ENCODE results near the gene SCTR. TPM values are rescaled to one million over a fixed set of nuclear protein-coding genes. Genes with fewer than 3 reads are reported as not detected.

Gene SCTR
- polyA plus RNA-seq, 1 experiment = not detected

DNA sequence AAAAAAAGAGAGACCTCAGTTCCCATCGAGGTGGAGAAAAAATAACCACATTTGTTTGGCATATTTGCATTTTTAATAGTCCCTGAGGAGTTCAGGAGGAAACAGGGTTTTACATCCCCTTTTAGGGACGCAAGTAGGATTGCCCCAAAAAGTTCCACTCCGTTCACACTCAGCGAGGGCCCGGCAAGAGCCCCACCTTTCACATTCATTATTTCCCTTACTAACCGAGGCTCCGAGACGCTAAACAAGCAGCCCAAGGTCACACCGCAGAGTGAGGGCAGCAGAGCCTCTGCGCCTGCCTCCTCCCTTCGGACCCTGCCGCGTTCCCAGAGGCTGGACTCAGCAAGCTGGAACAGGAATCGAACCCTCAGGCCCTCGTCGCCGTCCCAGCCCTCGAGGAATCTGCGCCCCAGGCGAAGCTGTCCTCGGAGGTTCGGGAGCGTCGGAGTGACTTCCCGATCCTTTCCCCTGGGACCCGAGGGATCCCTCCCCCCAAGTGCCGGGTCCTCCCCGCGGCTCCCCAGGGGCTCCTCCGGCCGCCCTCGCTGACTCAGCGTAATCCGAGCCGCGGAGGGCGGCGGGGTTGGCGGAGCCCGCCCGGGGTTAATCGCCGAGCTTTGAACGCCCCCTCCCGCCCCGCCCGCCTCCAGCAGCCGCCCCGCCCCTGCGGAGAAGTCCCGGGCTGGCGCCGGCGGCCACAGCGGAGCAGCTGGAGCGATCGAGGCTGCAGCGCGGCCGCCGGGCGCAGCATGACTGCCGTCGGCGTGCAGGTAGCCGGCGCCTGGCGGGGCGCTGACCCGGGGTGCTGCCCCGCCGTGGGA lies 92.9 kb downstream of the SCTR start, which contains the start of gene TMEM37:
Gene TMEM37 (plus strand): TSS at position 700 of the 821 bp plus-strand sequence. CDS start 50 bp downstream, at position 750.
- POLR2A ChIA-PET = no interaction called here

GRCh38 chr2:119430023-119430498 lies 94.2 kb downstream of the SCTR start:
- CTCF ChIA-PET = interaction anchor here (0.8 to 1.9 kb wide), 2 partner anchors 22 to 46 kb away, joined by 3 to 5 read pairs; no protein-coding TSS in a partner anchor
- no peak for DNase-seq (ENCODE audit: low read depth)
- H3K27me3 ChIP-seq (ENCODE audit: control insufficient read depth, insufficient read depth, low read length) = peaks cover 9% of the 10 kb centered on the region

More for the DNA sequence above, 92.9 kb downstream of the SCTR start, which contains the start of gene TMEM37:
- Histone ChIP-seq H3K36me3 (ENCODE audit: control insufficient read depth, insufficient read depth, low read length) (no peaks in the 10 kb centered on the region), H3K4me3 (ENCODE audit: low read depth, low read length) (peak within 1 kb of the TSS; percentile 41), H3K27me3 (ENCODE audit: control insufficient read depth, insufficient read depth, low read length) (peaks cover 10% of the 10 kb centered on the region)
- DNase-seq (ENCODE audit: low read depth) = no peak
- CTCF ChIA-PET = interaction anchor here (0.6 to 1.9 kb wide), 3 partner anchors 21 to 64 kb away, joined by 3 to 5 read pairs (median 3); no protein-coding TSS in a partner anchor
- TF ChIP-seq, protein P1, sequence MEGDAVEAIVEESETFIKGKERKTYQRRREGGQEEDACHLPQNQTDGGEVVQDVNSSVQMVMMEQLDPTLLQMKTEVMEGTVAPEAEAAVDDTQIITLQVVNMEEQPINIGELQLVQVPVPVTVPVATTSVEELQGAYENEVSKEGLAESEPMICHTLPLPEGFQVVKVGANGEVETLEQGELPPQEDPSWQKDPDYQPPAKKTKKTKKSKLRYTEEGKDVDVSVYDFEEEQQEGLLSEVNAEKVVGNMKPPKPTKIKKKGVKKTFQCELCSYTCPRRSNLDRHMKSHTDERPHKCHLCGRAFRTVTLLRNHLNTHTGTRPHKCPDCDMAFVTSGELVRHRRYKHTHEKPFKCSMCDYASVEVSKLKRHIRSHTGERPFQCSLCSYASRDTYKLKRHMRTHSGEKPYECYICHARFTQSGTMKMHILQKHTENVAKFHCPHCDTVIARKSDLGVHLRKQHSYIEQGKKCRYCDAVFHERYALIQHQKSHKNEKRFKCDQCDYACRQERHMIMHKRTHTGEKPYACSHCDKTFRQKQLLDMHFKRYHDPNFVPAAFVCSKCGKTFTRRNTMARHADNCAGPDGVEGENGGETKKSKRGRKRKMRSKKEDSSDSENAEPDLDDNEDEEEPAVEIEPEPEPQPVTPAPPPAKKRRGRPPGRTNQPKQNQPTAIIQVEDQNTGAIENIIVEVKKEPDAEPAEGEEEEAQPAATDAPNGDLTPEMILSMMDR (IDR thresholded peaks at IDR 0.05; ENCODE audit: insufficient read depth, low read depth, low read length) = no peak

GRCh38 chr2:119429225-119429981 lies 94.9 kb downstream of the SCTR start:
- peaks cover 8% of the 10 kb centered on the region for H3K27me3 ChIP-seq (ENCODE audit: control insufficient read depth, insufficient read depth, low read length)
- POLR2A ChIA-PET = no interaction called here
- CTCF ChIA-PET = interaction anchor here (0.8 kb wide), 1 partner anchor 47 kb away, joined by 3 read pairs; no protein-coding TSS in a partner anchor
- DNase-seq (ENCODE audit: low read depth) = no peak
- H3K36me3 ChIP-seq (ENCODE audit: control insufficient read depth, insufficient read depth, low read length) = no peaks in the 10 kb centered on the region
- TF ChIP-seq, protein P1 (IDR thresholded peaks at IDR 0.05; ENCODE audit: insufficient read depth, low read depth, low read length) = no peak
- no peak overlapping the region for H3K4me3 ChIP-seq (ENCODE audit: low read depth, low read length)

More at GRCh38 chr2:119430023-119430498, 94.2 kb downstream of the SCTR start:
- TF ChIP-seq, protein P1 (IDR thresholded peaks at IDR 0.05; ENCODE audit: insufficient read depth, low read depth, low read length) = no peak
- no peaks in the 10 kb centered on the region for H3K36me3 ChIP-seq (ENCODE audit: control insufficient read depth, insufficient read depth, low read length)
- POLR2A ChIA-PET = no interaction called here
- no peak overlapping the region for H3K4me3 ChIP-seq (ENCODE audit: low read depth, low read length)

GRCh38 chr2:119428488-119429224 lies 95.6 kb downstream of the SCTR start:
- DNase-seq (ENCODE audit: low read depth) = no peak
- TF ChIP-seq, protein P1 (IDR thresholded peaks at IDR 0.05; ENCODE audit: insufficient read depth, low read depth, low read length) = no peak
- H3K4me3 ChIP-seq (ENCODE audit: low read depth, low read length) = no peak overlapping the region
- H3K27me3 ChIP-seq (ENCODE audit: control insufficient read depth, insufficient read depth, low read length) = peaks cover 8% of the 10 kb centered on the region
- ChIA-PET CTCF (no interaction called here), POLR2A (no interaction called here)
- no peaks in the 10 kb centered on the region for H3K36me3 ChIP-seq (ENCODE audit: control insufficient read depth, insufficient read depth, low read length)

Measured in BJ (cell line).